ENCODE measurements around the gene SMIM27.
A peak's percentile ranks its signal among the peaks of the same experiment; 100 is the strongest.

The SMIM27 gene

DNA sequence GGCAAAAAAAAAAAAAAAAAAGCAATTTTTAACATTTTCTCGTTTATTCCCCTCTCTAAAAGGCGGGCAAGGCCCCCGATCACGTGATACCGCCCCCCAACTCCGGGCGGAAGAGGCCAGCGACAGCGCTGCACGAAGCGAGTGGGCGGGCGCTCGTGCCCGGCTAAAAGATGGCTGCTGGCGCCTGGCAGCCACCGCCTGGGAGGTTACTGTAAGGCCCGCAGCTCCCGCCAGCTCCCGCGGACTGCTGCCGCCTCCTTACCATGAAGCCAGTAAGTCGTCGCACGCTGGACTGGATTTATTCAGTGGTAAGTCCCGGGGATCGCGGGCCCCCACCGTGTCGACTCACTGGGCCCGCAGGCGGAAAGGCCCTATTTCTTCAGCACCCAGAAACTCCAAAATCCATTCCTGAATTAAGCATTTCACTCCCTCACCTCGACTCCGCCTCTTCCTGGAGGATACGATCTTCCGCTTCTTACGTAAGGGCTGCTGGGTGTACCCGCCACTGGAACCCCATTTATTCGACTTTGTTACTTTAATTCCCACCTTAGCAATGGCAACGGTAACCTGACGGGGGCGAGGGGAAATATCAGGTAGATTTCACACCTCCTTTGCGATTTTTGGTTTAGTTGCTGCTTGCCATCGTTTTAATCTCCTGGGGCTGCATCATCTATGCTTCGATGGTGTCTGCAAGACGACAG is at the start of gene SMIM27, which contains the start of gene TOPORS:
Gene SMIM27, plus strand, starts transcription at position 156 of the 701 bp plus-strand sequence. Its CDS starts 108 bp downstream, at position 264.
Gene TOPORS, minus strand, starts transcription at position 415 of the 701 bp plus-strand sequence. Its CDS starts 150 bp downstream, at position 265.
- TF ChIP-seq GATA3 (IDR thresholded peaks at IDR 0.05; ENCODE audit: low read depth, low read length) = no peak
- peak; percentile 24 for TF ChIP-seq GATA2 (IDR thresholded peaks at IDR 0.05; ENCODE audit: low read depth, low read length)

DNA sequence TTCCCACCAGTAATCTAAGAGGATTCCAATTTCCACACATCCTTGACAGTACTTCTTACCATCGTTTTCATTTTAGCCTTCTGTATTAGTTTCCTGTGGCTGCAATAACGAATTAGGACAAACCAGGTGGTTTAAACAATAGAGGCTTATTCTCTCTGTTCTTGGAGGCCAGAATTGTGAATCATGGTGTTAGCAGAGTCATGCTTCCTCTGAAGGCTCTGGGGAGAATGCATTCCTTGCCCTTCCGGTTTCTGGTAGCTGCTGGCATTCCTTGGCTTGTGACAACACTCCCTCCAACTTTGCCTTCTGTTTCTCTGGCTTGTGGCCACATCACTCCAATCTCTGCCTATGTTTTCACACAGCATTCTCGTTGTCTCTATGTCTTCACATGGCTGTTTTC is 49.7 kb upstream of the SMIM27 start:
- TF ChIP-seq GATA3 (IDR thresholded peaks at IDR 0.05; ENCODE audit: low read depth, low read length) (no peak), GATA2 (IDR thresholded peaks at IDR 0.05; ENCODE audit: low read depth, low read length) (no peak)

- no peak for TF ChIP-seq GATA2 (IDR thresholded peaks at IDR 0.05; ENCODE audit: low read depth, low read length)
- no peak for TF ChIP-seq GATA3 (IDR thresholded peaks at IDR 0.05; ENCODE audit: low read depth, low read length)
These were observed 49.1 kb upstream of the SMIM27 start for GRCh38 chr9:32503008-32503407.

DNA sequence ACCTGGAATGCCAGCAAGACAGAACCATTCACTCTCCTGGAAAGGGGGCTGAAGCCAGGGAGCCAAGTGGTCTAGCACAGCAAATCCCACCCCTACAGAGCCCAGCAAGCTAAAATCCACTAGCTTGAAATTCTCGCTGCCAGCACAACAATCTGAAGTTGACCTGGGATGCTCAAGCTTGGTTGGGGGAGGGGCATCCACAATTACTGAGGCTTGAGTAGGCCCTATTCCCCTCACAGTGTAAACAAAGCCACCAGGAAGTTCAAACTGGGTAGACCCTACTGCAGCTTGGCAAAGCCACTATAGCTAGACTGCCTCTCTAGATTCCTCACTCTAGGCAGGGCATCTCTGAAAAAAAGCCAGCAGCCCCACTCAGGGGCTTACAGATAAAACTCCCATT is 43.4 kb upstream of the SMIM27 start:
- TF ChIP-seq GATA2 (IDR thresholded peaks at IDR 0.05; ENCODE audit: low read depth, low read length) (no peak), GATA3 (IDR thresholded peaks at IDR 0.05; ENCODE audit: low read depth, low read length) (no peak)

DNA sequence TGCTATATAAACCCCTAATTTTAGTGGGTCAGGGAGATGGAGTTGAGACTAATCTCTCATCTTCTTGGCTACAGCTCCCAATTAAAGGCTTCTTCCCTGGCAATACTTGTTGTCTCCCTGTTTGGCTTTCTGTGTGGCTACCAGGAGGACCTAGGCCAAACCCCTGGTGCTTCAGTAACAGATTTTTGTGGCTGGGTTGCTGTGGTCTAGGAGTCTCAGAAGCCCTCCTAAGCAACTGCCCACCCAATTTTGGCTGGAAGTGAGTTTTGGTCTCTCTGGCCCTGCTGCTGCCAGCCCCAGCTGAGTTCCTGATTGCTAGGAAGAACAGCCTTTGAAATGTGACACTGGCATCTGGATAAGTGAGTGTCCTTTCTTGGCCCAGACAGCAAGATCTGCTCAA is 35.9 kb upstream of the SMIM27 start:
- TF ChIP-seq GATA2 (IDR thresholded peaks at IDR 0.05; ENCODE audit: low read depth, low read length) = no peak
- no peak for TF ChIP-seq GATA3 (IDR thresholded peaks at IDR 0.05; ENCODE audit: low read depth, low read length)

- no peak for TF ChIP-seq GATA2 (IDR thresholded peaks at IDR 0.05; ENCODE audit: low read depth, low read length)
- no peak for TF ChIP-seq GATA3 (IDR thresholded peaks at IDR 0.05; ENCODE audit: low read depth, low read length)
These were observed 33.9 kb upstream of the SMIM27 start for GRCh38 chr9:32518276-32518675.

DNA sequence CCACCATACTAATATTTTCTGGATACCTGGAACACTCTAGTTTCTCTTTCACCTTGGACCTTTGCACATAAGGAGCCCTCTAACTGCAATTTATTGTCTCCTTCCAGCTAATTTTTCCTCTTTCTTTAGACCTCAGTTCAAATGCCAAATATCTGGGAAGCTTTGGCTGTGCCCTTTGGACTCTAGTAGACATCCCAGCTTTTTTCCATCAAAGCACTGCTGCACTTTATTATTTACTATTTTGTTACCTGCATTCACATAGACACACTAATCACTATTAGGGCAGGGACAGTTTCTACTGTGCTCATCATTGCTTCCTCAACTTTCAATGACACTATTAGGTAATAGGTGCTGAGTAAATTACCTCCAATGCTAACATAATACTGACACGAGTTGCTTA is 28.2 kb upstream of the SMIM27 start:
- TF ChIP-seq GATA3 (IDR thresholded peaks at IDR 0.05; ENCODE audit: low read depth, low read length) = no peak
- TF ChIP-seq GATA2 (IDR thresholded peaks at IDR 0.05; ENCODE audit: low read depth, low read length) = no peak

DNA sequence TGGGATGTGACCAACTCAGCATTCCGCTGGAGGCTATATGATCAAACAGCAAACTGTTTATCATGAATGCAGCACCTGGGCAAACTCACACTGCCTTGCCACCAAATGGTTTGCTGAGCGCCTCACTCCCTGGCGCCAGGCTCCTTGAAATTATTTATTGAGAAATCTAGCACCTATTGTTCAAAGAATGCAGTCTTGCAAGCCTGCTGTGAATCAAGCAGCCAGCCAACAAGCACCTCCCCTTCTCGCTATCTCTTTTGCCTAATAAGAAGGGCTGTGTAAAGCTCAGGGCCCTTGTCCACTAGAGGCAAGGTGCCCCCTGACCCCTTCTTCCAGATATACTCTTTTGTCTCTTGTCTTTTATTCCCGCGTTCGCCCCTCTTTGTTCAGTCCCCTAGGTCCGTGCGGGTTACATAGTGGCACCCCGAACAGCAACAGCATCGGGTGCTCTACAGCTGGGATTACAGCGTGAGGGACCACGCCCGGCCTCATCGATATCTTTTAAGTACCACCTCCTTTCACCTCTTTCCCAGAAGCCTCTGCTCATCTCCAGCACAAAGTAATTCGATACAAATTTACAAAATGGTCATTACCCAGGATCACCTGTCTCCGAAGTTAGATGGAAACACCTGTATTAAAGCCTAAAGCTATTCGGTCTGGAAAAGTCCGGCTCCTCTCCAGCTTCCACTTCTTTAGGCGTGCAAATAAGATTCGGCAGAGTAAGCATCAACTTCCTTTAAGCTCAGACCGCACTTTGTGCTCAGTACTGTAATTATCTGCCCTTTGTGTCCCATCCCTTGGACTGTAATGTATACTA is 27.0 kb upstream of the SMIM27 start:
- TF ChIP-seq GATA2 (IDR thresholded peaks at IDR 0.05; ENCODE audit: low read depth, low read length) = no peak
- TF ChIP-seq GATA3 (IDR thresholded peaks at IDR 0.05; ENCODE audit: low read depth, low read length) = no peak

DNA sequence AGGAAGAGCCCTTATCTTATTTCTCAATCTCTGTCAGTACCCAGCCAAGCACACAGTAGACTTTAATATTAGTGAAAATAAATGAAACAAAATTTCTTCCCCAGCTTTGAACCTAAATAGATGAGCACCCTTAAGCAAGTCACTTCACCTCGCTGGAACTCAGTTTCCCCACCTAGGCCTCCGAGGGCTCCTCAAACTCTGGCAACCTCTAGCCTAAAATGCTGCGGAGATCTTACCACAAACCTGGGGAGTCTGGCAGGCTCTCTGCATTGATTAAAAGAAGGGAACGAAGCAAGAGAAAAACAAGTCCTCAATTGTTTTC is 26.5 kb upstream of the SMIM27 start:
- no peak for TF ChIP-seq GATA3 (IDR thresholded peaks at IDR 0.05; ENCODE audit: low read depth, low read length)
- no peak; the same call in 1 of the 2 replicates for TF ChIP-seq GATA2 (IDR thresholded peaks at IDR 0.05; ENCODE audit: low read depth, low read length)

DNA sequence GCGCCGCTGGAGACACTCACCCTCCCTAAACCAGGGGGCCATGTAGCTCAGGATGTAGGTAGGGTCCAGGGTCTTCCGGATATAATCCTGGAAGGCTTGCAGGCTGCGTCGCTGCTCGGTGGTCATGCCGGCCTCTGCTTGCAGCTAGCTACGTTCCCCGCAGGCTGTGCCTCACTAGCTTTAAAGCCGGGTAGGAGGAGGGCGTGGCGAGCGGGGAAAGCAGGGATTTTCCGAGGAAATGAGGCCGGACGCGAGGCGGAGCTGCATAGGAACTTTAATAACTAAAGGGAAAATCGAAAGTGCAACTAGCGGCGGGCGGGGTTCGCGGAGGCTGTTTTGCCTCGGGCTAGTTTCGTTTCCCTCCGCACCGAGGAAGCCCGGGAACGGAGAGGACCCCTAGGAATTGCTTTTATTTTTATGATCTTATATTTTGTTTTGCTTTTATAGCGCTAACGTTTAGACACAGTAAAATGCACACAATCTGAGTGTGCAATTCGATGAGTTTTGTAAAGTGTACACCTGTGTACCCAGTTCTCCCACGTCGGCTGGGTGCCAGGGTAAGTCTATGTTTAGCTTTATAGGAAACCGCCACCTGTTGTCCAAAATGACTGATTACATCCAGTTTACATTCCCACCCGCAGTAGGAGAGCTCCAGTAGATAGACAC is 26.0 kb upstream of the SMIM27 start, which contains the start of gene RIGI:
Gene RIGI, minus strand, starts transcription at position 156 of the 666 bp plus-strand sequence. Its CDS starts 30 bp downstream, at position 126.
- TF ChIP-seq GATA3 (IDR thresholded peaks at IDR 0.05; ENCODE audit: low read depth, low read length) (no peak), GATA2 (IDR thresholded peaks at IDR 0.05; ENCODE audit: low read depth, low read length) (no peak)

DNA sequence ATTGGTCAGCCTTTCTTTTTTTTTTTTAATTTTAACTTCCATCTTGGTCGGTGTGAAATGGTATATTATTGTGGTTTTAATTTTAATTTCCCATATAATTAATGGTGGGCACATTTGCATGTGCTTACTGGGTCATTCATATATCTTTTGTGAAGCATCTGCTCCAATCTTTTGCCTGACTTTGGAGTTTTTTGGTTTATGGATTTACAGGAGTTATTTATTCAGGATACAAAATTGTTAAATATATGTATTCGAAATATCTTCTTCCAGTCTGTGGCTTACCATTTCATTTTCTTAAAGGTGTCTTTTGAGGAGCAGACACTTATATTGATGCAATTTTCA is 25.4 kb upstream of the SMIM27 start:
- TF ChIP-seq GATA2 (IDR thresholded peaks at IDR 0.05; ENCODE audit: low read depth, low read length) (no peak), GATA3 (IDR thresholded peaks at IDR 0.05; ENCODE audit: low read depth, low read length) (no peak)

GRCh38 chr9:32533336-32533735 is 18.8 kb upstream of the SMIM27 start:
- TF ChIP-seq GATA3 (IDR thresholded peaks at IDR 0.05; ENCODE audit: low read depth, low read length) = no peak
- no peak for TF ChIP-seq GATA2 (IDR thresholded peaks at IDR 0.05; ENCODE audit: low read depth, low read length)

DNA sequence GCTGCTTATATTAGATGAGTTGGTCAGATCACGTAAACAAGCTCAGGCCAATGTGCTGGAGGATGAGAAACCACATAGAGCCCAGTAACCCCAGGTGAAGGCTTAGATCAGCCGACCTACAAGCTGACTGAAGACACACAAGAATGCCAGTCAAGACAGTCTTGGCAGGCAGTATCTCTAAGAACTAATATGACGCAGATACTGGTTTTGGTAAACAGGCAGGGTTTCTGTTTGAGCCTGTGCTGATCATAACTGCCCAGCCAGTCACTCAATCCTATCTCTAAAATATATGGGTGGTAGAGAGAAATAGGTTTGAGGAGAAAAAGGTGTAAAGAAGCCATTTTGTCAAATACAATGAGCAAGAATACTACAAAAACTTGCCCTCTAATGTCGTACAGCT is 18.3 kb upstream of the SMIM27 start:
- TF ChIP-seq GATA2 (IDR thresholded peaks at IDR 0.05; ENCODE audit: low read depth, low read length) (no peak), GATA3 (IDR thresholded peaks at IDR 0.05; ENCODE audit: low read depth, low read length) (no peak)

- no peak for TF ChIP-seq GATA2 (IDR thresholded peaks at IDR 0.05; ENCODE audit: low read depth, low read length)
- no peak for TF ChIP-seq GATA3 (IDR thresholded peaks at IDR 0.05; ENCODE audit: low read depth, low read length)
These were observed 9.1 kb upstream of the SMIM27 start for GRCh38 chr9:32543047-32543446.
